NCI-H2171 treated with DMSO at 0.1 percent for 48 hours (cell line): ENCODE measurements around the gene KLF13.

Source experiments
- DNase-seq: peaks from one replicate; lab custom pipeline; 2025; lab: John Stamatoyannopoulos, UW

Gene KLF13

GRCh38 chr15:31382713-31383045 lies 56.0 kb downstream of the KLF13 start:
- no peak for DNase-seq

DNA sequence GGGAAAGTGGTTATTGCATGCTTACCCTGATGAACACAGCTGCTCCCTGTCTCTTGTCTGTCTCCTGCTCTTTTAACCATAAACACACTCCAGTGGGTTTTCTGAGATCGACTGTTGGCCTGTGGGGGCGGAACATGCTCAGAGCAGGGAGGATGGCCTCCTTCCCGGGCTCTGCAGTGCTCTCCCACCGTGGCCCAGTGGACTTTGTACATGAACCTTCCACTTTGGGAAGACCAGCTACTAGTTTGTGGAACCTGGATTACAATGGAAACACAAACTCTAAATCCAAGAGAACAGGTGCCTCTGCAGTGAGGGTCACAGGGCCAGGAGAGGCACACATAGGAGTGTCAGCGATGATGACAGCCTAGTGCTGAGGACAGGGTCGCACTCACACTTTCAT lies 56.5 kb downstream of the KLF13 start:
- DNase-seq, result no peak

DNA sequence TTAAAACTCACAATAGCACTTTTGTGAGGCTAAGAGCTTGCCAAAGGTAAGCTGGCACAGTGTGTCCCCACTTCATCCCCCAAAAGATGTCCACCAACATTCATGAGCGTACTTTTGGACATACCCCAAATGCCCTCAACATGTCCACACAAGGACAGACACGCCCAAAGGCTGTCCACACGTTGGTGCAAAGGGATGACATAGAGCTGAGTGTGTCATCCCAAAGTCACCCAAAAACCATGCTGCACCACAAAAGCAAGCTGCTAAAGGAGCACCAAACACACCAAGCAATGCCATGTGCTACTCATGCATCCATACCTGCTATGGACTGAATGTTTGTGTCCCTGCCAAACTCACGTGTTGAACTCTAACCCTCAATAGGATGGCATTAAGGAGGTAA lies 57.9 kb downstream of the KLF13 start:
- no peak for DNase-seq

- DNase-seq, result no peak
Observed at GRCh38 chr15:31385736-31386135, 59.1 kb downstream of the KLF13 start.

DNA sequence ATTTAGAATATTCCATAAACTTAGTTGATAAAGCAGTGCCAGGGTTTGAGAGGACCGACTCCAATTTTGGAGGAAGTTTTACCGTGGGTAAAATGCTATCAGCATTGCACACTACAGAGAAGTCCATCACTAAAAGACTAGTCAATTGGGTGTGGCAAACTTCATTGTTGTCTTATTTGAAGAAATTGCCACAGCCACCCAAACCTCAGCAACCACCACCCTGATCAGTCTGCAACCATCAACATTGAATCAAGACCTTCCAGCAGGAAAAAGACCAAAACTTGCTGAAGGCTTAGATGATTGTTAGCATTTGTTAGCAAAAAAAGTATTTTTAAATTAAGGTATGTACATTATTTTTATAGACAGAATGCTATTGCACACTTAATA lies 60.5 kb downstream of the KLF13 start:
- no peak for DNase-seq

DNA sequence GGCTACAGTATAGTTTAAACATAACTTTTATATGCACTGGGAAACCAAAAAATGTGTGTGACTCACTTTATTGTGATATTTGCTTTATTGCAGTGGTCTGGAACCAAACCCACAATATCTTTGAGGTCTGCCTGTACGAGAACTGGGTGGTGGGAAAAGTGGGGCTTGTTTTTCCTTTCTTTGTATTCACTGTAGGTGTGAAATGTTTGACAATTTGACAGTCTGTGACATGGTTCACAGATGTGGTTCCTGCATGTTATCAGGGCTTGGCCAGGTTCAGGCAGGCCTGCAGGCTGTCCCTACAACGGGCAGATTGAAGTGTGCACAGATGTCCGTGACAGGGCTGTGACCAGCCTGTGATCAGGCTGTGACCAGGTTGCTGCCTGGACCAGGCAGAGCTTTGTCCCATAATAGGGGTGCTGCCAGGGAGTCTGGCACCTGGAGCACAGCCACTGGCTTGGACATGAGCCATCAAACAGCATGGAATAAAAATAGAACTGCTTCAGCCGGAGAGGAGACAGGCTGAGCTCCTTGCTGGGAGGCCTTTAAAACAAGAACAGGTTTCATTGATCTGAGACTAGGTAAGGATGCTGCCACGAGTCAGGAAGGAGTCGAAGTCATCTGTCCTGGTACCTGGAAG lies 61.0 kb downstream of the KLF13 start:
- DNase-seq, result peak; percentile 88

DNA sequence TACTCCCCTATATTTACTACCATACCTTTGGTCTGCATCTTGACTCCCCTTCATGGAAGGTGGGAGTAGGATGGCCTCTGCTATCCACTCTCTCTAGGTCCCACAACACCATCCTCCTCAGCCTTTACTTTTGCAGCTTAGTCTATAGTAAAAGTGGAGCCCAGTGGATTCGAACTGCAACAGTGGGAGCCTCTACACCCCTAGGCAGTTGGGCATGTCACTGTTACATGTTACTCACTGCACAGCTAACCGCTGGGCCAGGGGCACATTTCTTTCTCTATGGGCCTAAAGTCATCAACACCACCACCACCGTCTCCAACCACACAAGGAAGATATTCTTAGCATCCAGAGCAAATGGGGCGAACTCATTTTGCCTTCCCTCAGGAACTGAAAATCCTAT lies 62.9 kb downstream of the KLF13 start:
- no peak for DNase-seq

GRCh38 chr15:31390029-31390428 lies 63.4 kb downstream of the KLF13 start:
- DNase-seq, result no peak

GRCh38 chr15:31390777-31391486 lies 64.3 kb downstream of the KLF13 start:
- no peak for DNase-seq

- peak; percentile 61 for DNase-seq
Observed at GRCh38 chr15:31391687-31392671, 65.3 kb downstream of the KLF13 start.

- DNase-seq, result no peak
Observed at GRCh38 chr15:31392761-31393401, 66.2 kb downstream of the KLF13 start.

GRCh38 chr15:31393444-31394091 lies 66.9 kb downstream of the KLF13 start:
- no peak for DNase-seq

GRCh38 chr15:31396881-31397560 lies 70.4 kb downstream of the KLF13 start:
- DNase-seq, result no peak

GRCh38 chr15:31397851-31398661 lies 71.4 kb downstream of the KLF13 start:
- DNase-seq, result peak; percentile 49

- no peak for DNase-seq
Observed at GRCh38 chr15:31398677-31399301, 72.2 kb downstream of the KLF13 start.

DNA sequence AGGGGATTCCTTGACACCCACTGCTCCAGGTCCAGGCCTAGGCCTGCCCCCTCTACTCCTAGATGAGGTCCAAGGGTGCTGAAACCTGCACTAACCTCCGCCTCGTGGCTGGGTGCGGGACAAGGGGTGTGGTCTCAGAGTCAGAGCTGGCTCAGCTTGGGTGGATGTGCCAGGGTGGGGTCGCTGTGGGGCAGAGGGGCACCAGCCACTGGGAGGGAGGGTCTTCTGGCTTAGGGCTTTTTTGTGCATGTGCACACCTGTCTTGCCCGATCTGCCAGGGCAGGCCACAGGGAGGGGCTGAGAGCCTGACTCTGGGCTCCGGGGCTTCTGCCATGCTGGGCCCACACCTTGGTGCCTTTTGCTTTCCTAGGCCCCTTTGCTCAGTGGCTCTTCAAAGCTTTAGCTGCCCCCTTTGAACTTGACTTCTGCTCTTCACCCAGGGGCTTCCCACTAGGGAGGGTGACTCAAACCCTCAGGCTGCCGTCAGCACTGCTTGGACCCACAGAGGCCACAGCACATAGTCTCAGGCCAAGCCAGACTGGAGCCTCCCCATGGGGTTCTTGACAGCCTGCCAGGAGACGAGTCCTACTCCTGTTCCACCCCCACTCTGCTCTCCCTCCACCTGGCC lies 73.0 kb downstream of the KLF13 start:
- DNase-seq, result no peak

DNA sequence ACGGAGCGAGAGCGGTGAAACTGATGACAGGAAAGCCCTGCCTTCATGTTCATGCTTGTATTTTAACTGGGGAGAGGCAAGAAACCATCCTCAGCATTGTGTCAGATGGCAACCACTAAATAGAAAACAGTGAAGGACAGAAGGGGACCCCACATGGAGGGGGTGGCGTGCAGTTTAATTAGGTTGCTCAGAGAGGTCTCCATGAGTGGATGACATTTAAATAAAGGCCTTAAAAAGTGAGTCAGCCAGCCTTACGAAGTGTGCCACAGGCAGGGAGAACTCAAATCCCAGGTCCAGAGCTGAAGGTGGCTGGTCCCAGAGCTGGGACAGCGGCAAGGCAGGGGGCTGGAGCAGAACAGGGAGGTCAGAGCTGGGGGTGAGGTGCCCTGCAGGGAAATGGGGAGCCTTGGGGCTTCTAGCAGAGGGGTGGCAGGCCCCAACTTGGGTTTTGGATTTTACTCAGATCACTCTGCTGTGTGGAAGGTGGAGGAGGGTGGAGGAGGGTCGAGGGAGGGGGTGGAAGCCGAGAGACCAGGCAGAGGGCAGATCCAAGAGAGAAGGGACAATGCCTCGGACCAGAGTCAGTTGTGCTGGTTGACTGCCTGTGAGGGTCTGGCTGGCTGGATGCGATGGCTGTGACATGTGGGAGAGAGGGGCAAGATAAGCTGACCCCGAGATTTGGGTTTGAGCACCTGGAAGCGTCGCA lies 73.7 kb downstream of the KLF13 start:
- no peak for DNase-seq

DNA sequence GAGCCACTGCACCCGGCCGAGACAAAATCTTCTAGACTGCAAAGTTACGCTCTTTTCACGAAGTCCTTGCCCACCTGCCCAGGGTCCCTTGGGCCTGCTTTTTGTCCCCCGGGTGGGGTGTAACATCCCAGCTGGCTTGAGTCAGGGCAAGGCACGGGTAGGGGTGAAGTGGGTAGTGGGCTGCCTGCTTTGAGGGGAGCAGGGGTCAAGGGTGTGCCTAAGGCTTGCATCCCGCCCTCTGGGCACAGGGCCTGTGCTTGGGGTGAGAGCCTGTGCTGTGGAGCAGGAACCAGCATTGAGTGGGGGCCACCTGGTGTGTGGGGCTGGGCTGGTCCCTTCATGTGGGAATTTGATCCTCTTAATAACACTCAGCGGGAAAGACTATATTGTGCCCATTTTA lies 74.6 kb downstream of the KLF13 start:
- no peak for DNase-seq

GRCh38 chr15:31402003-31402402 lies 75.4 kb downstream of the KLF13 start:
- DNase-seq, result no peak
